LHCN-M2 (cell line): Measurements from ENCODE around the gene VEZF1. TPM values are rescaled to one million over a fixed set of nuclear protein-coding genes. Genes with fewer than 3 reads are reported as not detected.
A peak's percentile ranks its signal among the peaks of the same experiment; 100 is the strongest.
"Not testable (repeated sequence)": the region's sequence is repeated elsewhere in the genome, so short reads cannot be mapped to it uniquely, and the experiment has no call there.

Experiments used
- DNase-seq: peaks from one replicate; pipeline ENCODE4 v3.0.0-alpha.2; 2012; ENCODE audit warnings: low read depth
- total RNA-seq: library from RNA; depleted of rRNA; stranded (reverse); fragments of >200 nt; gene quantifications from 2 replicates; pipeline ENCODE4 v1.2.3, GENCODE V29; 2014

VEZF1 gene
- total RNA-seq, 1 experiment from 2014 or later: 65.2 TPM

- no peak for DNase-seq
Observed at GRCh38 chr17:57975044-57975443, 13.0 kb downstream of the VEZF1 start.

GRCh38 chr17:57974053-57974824 lies 13.8 kb downstream of the VEZF1 start:
- DNase-seq: not testable (repeated sequence)

- DNase-seq: no peak
Observed at GRCh38 chr17:57972151-57972550, 15.9 kb downstream of the VEZF1 start.

DNA sequence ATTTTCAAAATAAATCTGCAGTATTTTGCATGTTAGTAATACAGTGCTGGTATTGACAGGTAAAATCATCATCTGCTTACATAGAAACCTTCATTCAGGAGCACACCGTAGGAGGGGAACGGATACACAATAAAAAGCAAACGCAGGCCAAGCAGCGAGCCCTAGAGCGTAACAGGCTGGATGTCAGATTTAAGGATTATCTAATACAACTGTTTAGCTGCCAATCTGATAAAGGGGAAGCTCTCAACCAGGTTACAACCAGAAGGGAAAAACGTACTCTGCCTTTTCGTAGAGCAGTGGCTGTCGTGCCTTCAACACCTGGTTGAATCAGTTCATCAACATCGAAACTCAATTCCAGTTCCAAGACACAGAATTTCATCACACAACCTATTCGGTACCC lies 16.5 kb downstream of the VEZF1 start:
- DNase-seq: no peak

DNA sequence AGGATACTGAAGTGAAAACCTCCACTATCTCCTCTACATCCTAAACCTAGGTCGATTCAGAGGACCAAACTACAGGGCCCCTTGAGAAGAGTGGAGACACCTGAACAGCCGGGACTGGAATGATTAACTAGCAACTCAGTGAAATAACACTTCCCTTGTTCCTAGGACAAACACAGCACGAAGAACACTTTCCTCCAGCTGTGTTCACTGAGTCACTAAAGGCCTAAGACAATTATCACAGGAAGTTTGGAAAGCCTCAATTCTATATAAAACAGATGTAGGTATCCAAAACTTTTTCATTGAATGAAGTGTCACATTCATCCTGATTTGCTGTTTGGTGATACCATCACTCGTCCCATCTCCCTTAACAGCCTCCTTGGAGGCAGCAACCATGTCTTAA lies 17.3 kb downstream of the VEZF1 start:
- DNase-seq: peak; percentile 54

DNA sequence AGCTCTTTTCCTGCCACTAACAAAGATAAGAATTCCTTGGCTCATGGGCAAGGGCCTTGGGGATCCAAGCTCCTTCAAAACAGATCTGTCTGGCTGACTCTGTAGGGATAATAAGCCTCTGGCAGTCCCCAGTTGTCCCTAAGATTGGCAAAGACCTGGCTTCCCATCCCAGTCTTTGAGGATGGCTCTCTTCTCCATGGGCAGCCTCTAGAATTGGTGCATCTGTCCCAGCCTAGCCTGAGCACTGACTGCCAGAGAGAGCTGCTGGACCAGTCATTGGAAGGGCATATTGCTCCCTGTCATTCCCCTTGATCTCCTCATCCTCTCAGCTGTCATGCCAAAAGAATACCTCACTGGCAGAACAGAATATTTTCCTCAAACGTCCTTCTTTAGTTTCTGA lies 19.6 kb downstream of the VEZF1 start:
- no peak for DNase-seq

GRCh38 chr17:57966875-57967274 lies 21.2 kb downstream of the VEZF1 start:
- no peak for DNase-seq

GRCh38 chr17:57966246-57966645 lies 21.8 kb downstream of the VEZF1 start:
- DNase-seq: no peak

DNA sequence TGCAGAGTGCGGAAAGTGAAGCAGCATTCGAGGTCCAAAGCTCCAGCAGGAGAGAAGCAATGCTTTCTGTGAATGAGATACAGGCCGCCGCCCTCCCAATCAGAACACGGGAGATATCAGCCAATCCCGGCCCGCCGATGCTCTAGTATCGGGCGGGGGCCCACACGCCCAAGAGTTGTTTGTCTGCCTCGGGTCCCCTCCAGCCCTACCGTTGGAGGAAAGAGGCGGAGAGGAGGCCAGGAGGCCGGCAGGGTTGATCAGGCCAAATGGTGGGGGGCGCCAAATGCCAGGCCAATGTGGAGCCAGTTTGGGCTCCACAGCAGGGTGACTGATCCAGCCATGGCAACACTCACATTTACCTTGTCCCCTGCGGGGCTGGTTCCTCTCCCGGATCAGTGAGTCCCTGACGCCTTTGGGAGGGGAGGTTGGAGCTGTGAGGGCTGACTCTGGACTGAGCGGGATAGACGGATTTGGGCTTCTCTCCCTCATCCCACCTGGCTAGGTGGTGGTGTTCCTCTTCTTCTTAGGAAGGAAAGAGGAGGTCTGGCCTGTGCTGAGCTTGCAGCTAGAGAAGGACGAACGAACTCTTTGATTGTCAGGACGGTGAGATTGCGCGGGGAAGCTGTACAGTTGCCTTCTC lies 22.4 kb downstream of the VEZF1 start:
- DNase-seq: no peak

DNA sequence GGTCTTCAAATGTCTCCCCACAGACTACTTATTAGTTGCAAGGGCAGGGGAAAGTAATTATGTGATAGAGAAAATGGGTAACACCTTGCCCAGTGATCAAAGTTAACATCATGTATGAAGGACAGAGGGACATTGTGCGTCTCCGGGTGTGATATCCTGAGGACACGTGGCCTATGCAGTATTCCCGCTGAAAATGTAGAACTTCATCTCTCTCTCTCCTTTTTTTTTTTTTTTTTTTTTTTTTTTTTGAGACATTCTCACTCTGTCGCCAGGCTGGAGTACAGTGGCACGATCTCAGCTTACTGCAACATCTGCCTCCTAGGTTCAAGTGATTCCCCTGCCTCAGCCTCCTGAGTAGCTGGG lies 24.9 kb downstream of the VEZF1 start:
- DNase-seq: no peak

GRCh38 chr17:57962279-57963148 lies 25.5 kb downstream of the VEZF1 start:
- DNase-seq: no peak

DNA sequence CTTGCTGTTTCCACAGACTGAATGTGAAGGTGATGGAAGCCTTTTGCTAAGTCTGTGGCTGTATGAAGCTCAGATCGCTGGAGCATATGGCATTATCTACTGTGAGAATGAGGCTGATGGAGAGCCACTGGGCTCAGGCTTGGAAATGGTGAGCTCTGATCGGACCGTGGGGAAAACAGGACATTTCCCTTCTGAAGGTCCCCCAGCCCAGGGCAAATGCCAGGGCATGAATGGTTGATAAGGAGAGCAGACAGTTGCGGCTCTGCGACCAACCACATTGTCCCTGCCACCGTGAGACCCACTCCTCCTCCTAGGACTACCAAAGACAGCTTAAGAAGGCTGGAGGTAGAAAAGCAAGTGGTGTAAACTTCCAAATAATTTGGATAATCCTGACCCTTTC lies 28.1 kb downstream of the VEZF1 start:
- no peak for DNase-seq

GRCh38 chr17:57958391-57958790 lies 29.7 kb downstream of the VEZF1 start:
- not testable (repeated sequence) for DNase-seq

- DNase-seq: no peak
Observed at GRCh38 chr17:57957886-57958285, 30.2 kb downstream of the VEZF1 start.

- DNase-seq: no peak
Observed at GRCh38 chr17:57957120-57957850, 30.8 kb downstream of the VEZF1 start.

GRCh38 chr17:57956291-57957119 lies 31.5 kb downstream of the VEZF1 start:
- no peak for DNase-seq

DNA sequence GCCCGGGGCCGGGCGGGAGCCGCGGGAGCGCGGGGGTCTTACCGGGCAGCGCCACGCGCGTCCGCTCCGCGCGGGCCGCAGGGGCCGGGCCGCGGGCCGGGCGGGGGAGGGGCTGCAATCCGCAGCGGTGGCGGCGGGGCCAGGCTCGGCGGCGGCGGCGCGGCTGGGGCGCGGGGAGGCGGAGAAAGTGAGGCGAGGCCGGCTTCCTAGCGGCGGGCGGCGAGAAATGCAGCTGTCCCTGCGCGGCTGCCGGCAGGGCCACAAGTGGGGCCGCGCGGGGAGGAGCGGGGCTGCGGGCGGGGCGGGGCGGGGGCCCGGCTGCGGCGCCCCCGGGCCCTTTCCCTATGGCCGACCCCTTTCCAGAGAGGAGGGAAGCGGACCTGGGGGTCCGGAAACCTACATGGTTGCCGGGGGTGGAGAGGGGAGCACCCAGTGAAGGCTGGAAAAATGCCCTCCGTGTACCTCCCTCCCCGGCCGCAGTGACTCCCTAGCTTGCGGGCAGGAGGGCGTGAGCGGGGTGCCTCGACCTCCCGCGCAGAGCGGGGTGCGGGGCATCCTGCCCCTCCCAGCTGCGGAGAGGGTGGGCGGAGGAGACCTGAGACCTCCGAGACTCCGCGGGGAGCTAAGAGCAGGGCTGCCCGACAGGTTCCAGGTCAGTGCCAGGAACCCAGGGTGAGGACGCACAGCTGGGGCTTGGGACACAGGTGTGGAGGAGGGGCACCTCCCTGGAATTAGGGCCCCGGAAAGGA lies 32.7 kb downstream of the VEZF1 start, which contains the start of gene CUEDC1:
TSS of gene CUEDC1 (minus strand) at position 230 of the 749 bp plus-strand sequence. CDS start 69,848 bp downstream, outside the sequence.
- DNase-seq: no peak

- peak; percentile 73 for DNase-seq
Observed at GRCh38 chr17:57954397-57955182, 33.5 kb downstream of the VEZF1 start.
